RPMI8226 (cell line): ENCODE measurements around the gene NAPB.
"Not testable (repeated sequence)": the region's sequence is repeated elsewhere in the genome, so short reads cannot be mapped to it uniquely, and the experiment has no call there.

ENCODE experiments used
- DNase-seq: peaks from one replicate; pipeline ENCODE4 v3.0.0-alpha.2; 2015

Gene NAPB

DNA sequence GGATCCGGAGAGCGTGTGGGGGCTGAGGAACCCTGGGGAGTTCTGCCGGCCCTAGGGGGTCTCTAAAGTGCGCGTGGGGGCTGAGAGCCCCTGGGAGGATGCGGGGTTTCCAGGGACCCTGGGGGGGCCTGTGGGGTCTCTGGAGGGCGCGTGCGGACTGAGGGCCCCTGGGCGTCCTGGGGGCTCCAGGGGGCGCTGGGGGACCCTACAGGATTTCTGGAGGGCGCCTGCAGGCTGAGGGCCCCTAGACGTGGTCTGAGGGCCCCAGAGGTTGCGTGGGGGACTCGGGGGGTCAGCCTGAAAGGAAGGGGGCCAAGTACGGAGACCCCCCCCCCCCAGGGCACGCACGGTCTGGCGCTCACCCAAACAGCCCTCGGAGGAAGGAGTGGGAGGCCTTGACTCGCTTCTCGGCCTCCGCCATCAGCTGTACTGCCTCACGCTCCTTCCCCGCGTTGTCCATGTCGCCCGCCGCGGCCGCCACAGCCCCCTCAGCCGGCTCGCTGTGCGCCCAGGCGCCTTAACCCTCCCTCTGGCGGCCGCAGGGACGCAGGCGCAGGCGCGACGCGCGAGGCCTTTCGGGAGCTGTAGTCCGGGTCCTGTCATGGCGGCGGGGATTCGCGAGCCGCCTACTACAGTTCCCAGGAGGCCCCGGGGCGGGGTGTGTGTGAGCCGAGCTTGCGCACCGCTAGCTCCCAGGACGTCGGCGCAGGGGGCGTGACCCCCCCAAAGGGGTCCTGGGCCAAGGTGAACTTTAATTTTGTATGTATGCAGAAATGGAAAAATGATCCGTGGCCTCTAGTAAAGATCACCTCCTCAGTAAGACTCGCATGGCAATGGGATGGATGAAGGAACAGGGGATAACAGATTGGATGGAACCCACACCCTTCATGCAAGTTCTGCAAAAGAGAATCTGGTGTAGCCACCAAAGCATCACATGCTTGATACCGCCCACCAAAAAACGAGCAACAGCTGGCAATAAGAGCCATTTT is at the start of gene NAPB:
NAPB (minus strand) TSS at position 546 of the 989 bp plus-strand sequence; CDS start at position 460, 86 bp downstream.
- DNase-seq = peak; percentile 97

DNA sequence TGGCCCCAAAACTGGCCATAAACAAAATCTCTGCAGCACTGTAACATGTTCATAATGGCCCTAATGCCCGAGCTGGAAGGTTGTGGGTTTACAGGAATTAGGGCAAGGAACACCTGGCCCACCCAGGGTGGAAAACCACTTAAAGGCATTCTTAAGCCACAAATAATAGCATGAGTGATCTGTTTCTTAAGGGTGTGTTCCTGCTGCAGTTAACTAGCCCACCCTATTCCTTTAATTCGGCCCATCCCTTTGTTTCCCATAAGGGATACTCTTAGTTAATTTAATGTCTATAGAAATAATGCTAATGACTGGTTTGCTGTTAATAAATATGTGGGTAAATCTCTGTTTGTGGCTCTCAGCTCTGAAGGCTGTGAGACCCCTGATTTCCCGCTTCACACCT is 45.7 kb upstream of the NAPB start:
- DNase-seq = not testable (repeated sequence)

DNA sequence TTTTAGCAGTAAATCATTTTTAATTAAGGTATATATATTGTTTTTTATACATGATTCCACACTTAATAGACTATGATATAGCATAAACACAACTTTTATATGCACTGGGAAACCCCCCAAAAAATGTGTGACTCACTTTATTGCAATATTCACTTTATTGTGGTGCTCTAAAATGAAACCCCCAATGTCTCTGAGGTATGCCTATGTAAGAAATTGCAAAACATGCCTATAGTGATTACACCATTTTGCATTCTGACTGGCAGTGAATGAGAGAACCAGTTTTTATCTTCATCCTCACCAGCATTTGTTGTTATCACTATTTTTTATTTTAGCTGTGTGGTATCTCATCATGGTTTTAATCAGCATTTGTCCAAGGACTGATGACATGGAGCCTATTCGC is 39.9 kb upstream of the NAPB start:
- no peak for DNase-seq

DNA sequence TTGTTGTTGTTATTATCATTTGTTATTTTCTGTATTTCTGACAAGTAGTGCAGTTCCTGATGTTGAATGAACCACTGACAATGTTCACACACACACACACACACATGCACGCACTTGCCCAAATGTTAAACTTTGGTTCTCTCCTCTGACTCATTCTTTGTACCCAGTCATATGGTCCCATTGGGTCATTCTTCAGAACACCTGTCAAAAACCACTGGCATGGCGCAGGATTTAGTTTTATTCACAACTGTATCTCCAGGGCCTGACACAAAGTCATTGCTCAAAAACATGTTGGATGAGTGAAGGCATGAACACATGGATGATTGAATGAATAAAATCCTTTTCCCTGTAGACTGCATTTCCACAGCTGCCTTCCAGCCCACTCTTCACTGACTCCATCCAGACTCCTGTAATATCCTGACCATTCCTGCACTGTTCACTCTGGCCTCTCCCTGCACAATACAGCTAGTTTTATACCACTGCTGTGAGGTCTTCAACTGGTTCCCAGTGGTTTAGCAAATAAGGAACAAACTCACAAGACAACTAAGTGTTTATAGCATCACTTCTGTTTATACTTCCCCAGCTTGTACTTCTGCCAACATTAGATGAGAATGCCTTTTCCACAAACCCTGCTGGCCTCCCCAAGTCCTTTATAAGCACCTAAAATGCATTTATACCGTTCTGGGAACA is 38.3 kb upstream of the NAPB start:
- no peak for DNase-seq

DNA sequence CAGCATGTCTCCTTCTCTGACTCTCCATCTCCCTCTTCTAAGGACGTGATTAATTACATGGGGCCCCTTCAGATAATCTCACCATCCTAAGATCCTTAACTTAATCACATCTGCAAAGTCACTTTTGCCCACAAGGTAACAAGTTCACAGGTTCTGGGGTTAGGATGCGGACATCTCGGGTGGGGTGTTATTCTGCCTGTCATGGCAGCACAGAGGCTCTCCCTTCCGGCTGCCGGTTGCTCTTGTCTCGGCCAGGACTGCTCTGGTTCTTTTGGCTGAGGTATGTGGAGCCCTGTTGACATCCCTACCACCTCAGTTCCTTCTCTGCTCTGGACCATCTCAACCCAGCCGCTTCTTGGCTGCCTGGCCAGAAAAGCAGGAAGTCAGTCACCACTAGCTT is 35.6 kb upstream of the NAPB start:
- no peak for DNase-seq

DNA sequence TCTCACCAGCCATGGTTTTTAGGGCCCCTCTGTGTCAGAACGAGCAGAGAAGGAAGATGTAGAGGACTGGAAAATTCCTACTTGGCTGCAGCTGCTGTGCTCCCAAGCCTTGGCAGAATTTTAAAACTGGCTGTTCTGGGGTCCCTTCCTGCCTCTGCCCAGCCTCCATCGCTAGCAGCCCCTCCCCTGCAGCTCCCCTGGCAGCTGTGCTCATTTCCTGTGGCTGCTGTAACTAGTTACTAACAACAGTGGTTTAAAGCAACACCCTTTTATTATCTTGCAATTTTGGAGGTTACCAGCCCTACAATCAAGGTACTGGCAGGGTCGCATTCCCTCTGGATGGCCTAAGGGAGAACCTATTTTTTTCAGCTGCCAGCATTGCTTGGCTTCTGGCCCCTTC is 35.1 kb upstream of the NAPB start:
- DNase-seq = no peak

DNA sequence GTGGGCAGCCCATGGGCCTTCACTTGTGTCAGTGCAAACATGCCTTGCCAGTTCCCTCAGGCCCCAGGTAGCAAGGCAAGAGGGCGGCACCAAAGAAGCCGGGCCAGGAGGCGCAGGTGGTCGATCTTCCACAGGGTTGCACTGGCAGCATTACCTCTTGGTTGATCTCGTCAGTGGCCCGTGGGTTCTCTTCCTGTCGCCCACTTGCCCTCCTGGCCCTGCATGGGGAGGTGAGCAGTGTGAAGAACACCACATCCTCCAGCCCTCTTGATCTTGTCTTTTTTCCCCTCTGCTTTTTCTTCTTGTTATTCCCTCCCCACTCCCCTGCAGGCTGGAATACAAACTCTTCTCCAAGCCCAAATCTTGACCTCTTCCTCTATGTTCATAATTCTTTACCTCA is 34.4 kb upstream of the NAPB start:
- DNase-seq = no peak

DNA sequence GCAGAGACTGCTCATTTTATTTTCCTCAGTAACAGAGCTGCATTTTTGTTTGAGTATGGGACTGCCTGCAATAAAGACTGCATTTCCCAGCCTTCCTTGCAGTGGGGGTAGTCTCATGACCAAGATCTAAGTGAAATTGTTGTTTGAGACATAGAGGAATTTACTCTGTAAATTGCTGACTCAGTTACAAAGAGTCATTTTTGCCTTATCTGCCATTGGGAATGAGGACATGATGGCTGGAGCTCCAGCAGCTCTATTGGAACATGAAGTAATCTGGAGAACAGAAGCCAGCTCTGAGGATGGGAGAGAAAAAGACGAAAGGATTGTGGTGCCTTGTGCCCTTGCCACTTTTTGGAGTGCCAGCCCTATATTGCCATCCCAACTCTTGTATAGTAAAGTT is 33.5 kb upstream of the NAPB start:
- no peak for DNase-seq

DNA sequence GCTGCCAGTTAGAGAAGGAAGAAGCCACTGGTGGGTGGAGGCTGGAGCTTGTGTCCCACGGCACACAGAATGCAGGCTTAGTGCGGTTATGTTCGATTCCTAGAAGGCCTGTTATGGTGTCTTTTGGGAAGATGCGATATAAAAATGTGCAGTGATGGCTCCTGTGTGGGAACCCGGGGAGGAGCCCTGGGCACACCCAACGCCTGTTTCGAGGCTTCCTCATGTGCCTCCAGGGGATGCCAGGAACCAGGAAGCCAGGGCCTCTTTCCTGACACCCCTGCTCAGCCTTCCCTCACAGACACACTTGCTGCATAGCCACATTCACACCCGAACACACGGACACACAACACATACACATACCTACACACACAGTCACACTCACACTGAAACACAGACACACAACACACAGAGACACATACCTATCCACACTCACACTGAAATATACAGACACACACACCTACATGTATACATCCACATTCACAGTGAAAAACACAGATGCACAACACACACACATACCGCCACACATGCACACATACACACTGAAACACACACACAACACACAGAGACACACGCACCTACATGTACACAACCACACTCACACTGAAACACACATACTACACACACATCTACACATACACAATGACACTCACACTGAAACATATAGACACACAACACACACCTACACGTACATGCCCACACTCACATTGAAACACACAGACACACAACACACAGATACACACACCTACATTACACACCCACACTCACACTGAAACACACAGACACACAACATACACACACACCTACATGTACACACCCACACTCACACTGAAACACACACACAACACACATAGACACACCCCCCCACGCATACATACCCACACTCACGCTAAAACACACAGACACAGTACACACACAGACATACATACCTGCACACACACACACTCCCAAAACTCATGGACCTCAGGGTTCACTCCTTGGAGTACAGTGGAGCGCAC is 32.6 kb upstream of the NAPB start:
- DNase-seq = no peak

DNA sequence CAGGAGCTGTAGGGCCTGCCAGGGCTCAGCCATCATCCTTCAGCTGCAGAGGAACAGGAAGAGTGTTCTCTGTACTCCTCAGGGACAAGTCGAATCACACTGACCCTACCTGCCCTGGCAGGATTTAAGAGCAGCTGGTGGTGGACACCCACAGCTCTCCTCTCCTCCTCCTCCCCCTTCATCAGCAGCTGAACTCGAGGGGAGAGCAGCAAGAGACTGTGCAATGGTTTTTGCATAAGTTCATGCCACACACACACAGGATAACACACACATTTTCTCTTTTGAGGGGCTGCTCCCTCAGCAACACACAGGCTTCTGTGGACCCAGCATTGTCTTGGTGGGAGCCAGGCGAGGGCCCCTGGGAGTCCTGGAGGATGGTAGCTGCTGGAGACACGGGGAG is 31.5 kb upstream of the NAPB start, which contains the start of gene CST11:
CST11 (minus strand) TSS at position 101 of the 400 bp plus-strand sequence; CDS start at position 36, 65 bp downstream.
- DNase-seq = no peak

DNA sequence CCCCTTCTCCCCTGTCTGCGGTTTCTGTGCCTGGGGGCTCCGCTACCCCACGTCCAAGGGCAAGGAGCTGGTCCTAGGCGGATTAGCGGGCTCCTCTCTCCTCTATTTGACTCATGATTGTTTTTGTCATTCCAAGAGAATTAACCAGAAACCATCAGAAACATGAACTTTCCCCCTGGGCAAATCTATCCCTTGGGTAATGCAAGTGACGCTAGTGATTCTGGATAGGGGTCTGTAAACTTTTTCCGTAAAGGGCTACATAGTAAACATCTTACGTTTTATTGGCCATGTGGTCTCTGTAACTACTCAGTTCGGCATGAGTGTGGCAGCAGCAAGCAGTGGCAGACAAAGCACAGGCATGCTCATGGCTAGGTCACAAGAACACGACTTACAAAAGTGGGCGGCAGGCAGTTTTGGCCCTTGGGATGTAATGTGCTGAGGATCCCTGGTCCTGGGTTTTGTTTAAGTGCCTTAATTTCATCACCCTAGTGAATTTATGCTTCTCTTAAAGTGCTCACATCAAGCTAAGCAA is 30.7 kb upstream of the NAPB start:
- DNase-seq = no peak

DNA sequence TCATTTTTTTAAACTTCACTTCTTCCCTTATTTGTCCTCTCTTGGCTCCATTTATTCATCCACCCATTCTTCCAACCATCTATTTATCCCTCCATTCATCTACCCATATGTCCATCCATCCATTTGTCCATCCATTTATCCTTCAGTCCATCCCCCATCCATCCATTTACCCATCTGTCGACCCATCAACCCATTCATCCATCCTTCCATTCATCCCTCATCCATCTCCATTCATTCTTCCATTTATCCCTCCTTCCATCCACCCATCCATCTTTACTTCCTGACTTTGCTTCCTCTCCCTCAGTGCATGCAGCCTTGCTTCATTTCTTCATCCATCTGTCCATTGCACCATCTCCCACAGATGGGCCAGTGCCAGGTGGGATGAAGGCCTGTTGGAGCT is 29.6 kb upstream of the NAPB start:
- no peak for DNase-seq

DNA sequence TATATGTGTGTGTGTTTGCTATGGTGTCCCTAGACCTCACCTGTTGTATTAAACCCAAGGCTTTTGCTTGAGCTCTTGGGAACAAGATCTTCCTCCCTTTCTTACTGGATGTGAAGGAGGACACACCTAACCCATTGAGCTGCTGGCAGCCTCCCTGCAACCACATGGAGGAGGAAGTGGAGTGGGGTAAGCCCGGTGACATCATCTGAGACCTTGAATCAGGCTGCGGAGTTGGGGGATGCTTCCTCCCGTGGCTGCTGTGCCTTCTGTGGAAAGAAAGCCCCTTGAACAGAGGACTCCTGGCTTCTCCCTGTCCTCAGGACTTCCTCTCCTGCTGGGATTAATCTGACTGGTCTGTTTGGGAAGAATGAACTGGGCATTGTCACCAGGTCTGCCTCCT is 28.1 kb upstream of the NAPB start:
- DNase-seq = no peak

DNA sequence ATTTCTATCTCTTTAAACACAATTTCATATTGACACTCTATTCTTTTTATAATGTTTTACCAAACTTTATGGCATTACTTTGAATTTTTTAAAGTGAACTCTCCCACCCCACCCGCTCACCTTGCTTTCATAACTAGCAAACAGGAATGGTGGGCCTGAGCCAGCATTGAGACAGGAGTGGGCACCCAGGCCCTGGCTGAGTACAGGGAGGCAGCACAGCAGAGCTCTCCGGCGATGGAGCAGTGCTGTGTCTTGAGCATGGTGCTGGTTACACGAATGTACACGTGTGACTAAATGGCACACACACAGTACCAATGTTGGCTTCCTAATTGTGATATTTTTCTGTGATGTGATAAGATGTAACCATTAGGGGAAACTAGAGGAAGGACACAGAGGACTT is 26.9 kb upstream of the NAPB start:
- DNase-seq = no peak

DNA sequence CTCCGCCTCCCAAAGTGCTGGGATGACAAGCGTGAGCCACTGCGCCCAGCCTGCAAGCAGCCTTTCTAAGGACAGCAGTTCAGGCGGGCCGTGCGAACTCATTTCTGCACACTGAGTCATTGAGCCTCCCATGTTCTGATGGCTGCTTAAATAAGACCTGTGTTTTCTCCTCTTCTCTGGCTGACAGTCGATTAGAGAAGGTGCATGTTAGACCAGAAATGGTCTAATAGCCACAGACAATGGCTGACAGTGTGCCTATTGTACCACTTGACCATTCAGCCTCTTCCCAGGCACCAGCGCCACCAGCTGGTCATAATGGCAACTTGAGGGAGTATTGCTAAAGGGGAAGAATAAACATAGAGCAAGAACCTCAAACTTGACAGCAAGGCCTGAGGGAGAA is 25.2 kb upstream of the NAPB start:
- DNase-seq = peak; percentile 59

DNA sequence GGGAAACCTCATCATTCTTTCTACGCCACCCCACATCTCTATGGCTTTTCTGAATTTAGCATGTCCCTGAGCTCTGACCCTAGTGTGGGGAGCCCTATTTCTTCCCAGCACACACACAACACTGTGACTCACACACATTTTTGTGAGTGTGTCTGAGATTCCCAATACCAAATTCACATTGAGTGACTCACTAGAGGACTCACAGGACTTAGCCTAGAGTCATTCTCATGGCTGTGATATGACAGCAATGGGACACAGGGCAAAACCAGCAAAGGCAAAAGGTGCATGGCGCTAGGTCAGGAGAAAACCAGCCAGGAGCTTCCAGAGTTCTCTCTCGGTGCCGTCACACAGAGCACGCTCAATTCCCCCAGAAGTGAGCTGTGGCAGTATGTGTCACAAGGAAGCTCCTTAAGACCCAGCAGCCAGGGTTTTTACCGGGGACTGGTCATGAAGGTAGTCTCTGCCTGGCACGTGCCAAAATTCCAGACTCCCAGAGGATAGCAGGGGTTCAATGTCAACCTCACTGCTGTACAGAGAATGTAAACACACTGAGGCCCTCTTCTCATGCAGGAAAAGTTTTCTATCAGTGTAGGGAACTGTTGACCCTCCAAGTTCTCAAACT is 24.4 kb upstream of the NAPB start:
- no peak for DNase-seq

DNA sequence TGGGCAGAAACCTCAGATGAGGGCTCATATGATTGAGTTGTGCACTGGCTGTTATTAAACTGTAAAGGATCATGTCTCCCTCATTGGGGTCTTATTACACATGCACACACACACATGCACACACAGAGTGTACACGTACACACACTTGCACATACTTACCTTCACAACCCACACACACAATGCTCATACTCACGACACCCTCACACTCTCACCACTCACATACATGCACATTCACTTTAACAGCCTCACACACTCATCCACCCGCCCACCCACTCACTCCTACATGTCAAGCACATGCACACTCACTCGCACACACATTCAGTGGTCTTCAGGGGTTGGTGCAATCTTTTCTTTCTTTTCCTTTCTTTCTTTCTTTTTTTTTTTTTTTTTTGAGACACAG is 23.6 kb upstream of the NAPB start:
- no peak for DNase-seq

DNA sequence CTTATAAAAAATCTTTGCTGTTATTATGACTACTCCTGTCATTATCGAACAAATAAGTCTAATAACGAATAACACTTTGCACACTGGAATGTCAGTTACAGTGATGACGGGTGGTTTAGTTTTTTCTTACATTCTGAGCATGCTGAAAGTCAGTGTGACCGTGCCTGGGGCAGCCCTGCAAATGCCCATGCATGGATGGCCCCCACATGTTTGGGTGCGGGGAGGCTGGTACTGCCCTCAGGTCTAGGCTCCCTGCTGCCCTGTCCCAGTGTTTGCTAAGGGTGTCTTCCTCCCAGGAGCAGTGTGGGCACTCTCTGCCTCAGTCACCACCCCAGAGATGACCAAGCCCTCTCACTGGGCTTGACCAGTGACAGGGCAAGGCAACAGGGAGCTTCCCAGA is 21.1 kb upstream of the NAPB start:
- no peak for DNase-seq

DNA sequence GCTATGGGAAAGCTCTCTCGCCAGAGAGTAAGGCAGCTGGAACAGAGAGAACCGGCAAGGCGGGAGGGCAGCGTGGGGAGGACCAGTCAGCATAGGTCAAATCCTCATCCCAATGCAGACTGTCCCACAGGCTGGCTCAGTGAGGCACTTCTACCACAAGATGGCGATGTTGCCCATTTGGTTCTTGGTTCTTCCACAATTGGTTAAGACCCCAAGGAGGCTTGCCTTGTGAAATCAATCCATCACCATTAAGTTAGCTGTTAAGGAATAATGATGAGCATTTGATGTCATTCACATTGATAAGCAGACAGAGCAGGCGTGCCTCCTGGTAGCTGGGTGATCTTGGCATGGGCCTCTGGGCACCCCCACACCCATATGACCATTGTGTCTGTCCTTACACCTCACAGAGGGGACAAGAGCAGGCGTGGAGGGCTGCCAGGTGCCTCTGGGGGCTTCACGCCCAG is 20.6 kb upstream of the NAPB start:
- peak; percentile 72 for DNase-seq

DNA sequence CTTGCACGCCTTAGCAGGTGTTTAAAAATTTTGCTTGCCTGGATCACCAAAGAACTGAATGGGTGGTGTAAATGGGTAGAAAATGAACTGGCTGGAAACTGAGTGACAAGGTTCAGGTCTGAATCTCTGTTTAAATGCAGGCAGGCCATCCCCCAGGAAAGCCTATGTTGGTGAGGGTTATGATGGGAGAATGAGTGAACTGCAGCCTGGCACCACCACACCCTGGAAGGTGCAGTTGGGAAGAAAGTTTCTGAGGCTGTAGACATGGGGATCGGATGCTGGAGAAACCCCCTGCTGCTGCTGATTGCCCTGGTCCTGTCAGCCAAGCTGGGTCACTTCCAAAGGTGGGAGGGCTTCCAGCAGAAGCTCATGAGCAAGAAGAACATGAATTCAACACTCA is 18.7 kb upstream of the NAPB start:
- no peak for DNase-seq

DNA sequence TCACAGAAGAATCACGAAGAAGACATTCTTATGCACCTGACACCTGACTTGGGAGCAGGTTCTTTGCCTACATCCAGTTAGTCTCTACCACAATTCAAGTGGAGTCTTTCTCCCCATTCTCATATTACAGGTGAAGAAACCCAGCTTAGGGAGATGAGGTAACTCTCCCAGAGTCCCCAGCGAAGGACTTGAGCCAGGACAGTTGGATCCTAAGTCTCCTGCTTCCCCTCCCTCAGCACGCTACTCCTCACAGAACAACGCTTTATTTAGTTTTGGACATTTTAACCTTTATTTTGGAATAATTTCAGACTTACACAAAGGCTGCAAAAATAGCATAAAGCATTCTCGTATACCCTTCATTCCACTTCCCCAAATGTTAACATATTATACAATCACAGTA is 17.4 kb upstream of the NAPB start:
- DNase-seq = no peak
